Measurements from ENCODE around the gene TRAF2.

DNA sequence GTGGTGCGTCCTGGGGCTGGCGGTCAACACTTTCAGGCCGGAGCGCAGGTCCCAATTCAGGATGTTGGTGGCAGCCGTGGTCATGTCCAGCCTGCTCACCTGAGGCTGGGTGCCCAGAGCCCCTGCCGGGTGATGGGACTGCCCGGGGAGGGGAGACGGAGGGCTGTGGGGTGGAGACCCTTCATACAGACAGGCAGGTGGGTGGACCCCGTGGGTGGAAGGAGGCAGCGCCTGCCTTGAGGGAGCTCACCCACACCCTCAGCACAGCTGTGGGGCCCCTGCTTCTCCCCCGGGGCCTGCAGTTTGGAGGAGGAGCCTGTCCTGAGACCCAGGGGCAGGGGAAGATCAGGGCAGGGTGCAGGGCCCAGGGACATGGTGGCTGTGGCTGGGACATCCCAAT lies 84.0 kb downstream of the TRAF2 start:
- TF ChIP-seq, protein P1, sequence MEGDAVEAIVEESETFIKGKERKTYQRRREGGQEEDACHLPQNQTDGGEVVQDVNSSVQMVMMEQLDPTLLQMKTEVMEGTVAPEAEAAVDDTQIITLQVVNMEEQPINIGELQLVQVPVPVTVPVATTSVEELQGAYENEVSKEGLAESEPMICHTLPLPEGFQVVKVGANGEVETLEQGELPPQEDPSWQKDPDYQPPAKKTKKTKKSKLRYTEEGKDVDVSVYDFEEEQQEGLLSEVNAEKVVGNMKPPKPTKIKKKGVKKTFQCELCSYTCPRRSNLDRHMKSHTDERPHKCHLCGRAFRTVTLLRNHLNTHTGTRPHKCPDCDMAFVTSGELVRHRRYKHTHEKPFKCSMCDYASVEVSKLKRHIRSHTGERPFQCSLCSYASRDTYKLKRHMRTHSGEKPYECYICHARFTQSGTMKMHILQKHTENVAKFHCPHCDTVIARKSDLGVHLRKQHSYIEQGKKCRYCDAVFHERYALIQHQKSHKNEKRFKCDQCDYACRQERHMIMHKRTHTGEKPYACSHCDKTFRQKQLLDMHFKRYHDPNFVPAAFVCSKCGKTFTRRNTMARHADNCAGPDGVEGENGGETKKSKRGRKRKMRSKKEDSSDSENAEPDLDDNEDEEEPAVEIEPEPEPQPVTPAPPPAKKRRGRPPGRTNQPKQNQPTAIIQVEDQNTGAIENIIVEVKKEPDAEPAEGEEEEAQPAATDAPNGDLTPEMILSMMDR (IDR thresholded peaks at IDR 0.05): no peak
- no peak for TF ChIP-seq EZH2 (IDR thresholded peaks at IDR 0.05; ENCODE audit: borderline replicate concordance, insufficient read depth, low read depth, low read length, poor library complexity, severe bottlenecking)
